ENCODE results near the gene LAG3.

LAG3 gene

DNA sequence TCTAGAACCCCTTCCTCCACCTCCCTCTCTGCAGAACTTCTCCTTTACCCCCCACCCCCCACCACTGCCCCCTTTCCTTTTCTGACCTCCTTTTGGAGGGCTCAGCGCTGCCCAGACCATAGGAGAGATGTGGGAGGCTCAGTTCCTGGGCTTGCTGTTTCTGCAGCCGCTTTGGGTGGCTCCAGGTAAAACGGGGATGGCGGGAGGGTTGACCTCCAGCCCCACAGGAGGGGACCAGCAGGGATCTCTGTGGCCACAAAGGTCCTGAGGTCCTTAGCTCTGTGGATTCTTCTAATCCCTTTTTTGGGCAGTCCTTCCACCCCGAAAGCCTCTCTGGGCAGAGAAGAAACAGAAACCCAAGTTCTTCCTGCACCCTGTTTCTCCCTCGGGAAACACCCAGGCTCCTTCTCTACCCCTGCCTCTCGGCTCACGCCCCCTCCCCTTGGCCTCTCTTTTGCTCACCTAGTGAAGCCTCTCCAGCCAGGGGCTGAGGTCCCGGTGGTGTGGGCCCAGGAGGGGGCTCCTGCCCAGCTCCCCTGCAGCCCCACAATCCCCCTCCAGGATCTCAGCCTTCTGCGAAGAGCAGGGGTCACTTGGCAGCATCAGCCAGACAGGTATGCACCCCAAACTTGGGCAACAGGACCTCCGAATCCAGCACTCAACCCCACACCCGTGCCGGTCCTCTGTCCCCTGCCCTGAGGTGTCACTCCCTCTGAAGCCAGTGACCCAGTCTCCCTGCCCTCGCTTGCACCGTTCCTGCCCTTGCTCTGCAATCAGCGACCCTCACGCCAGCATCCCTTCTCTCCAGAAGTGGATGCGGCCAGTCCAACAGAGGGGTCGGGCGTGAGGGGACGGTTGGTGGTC is 638 bp downstream of the LAG3 start:
- no peak for DNase-seq

DNA sequence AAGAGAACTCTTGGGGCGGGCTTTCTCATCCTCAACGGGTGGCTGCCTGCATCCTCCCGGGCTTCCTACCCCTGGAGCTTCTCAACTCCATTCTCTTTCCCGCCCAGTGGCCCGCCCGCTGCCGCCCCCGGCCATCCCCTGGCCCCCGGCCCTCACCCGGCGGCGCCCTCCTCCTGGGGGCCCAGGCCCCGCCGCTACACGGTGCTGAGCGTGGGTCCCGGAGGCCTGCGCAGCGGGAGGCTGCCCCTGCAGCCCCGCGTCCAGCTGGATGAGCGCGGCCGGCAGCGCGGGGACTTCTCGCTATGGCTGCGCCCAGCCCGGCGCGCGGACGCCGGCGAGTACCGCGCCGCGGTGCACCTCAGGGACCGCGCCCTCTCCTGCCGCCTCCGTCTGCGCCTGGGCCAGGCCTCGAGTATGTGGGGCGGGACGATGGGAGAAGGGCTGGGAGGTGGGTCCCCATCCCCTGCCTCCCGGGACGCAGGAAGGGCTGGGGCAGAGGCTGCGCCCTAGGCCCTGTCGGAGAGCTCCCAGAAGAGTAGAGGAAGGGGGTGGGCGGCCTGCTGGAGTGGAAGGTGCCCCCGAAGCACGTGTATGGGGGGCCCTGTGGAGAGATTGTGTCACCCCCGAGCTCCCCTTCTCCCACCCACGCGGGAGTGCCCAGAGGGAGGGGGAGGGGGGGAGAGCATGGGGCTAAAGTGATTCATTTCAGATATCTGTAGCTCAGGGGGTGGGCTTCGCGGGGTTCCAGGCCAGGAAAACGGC is 1.5 kb downstream of the LAG3 start:
- DNase-seq: no peak

DNA sequence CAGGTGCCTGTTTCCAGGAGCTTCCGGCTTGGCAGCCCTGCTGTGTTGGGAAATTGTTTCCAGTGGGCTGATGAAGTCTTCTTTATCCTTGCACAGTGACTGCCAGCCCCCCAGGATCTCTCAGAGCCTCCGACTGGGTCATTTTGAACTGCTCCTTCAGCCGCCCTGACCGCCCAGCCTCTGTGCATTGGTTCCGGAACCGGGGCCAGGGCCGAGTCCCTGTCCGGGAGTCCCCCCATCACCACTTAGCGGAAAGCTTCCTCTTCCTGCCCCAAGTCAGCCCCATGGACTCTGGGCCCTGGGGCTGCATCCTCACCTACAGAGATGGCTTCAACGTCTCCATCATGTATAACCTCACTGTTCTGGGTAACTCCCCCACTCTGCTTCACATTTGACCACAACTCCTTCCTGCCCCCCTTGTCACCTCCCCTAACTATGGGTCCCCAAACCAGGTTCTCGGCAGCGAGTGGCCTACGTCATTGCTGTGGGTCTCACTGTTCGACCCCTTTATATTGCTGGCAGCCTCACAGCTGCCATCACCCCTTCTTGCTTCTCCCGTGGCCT is 2.3 kb downstream of the LAG3 start:
- DNase-seq: no peak

DNA sequence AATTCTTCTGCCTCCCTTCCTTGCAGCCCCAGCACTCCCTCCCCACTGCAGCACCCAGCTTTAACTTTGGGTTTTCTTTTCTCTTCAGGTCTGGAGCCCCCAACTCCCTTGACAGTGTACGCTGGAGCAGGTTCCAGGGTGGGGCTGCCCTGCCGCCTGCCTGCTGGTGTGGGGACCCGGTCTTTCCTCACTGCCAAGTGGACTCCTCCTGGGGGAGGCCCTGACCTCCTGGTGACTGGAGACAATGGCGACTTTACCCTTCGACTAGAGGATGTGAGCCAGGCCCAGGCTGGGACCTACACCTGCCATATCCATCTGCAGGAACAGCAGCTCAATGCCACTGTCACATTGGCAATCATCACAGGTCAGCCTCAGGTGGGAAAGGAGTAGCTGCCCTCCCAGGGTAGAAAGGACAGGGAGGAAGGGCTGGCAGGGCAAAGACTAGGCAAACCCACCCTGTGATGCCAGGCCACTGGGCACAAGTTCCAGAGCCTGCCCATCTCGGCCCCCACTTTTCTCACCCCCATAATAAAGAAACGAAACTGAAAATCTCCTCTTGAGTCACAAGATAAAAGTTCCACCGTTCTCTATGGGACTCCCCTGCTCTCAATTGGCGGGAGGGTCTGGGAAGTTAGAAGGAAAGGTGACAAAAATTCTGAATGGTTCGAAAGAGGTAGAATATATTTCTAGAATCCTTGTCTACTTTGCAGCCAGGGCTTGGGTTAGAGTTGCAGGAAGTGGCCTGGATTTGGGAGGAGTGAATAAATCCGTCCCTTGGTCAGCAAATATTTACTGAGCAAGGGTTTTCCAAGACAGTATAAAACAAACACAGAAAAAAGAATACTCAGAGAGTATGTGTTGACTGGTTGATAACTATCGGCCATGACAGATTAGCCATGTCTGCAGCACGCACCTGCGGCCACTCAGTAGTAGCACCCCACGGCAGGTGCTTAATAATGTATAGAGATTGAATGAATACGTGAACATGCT is 3.2 kb downstream of the LAG3 start:
- DNase-seq: no peak

DNA sequence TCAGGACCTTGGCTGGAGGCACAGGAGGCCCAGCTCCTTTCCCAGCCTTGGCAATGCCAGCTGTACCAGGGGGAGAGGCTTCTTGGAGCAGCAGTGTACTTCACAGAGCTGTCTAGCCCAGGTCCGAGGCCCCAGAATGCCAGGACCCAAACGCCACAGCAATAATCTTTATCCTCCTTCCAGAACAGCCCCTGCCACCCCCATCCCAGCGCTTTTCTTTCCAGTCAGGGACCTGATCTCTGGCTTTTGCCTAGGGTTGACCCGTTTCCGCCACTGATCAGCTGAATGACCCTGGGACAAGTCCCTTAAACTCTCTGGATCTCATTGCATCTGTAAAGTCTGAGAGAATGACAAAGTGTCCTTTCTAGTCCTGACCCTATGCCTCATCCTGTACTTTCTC is 5.1 kb downstream of the LAG3 start:
- DNase-seq: no peak

DNA sequence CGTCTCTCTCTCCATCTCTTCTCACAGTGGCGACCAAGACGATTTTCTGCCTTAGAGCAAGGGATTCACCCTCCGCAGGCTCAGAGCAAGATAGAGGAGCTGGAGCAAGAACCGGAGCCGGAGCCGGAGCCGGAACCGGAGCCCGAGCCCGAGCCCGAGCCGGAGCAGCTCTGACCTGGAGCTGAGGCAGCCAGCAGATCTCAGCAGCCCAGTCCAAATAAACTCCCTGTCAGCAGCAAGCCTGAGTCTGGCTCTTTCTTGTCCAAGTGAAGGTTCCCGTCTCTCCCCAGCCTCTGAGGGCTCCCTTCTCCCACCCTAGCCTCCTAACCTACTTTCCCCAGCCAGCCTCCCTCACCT is 5.9 kb downstream of the LAG3 start:
- no peak for DNase-seq

DNA sequence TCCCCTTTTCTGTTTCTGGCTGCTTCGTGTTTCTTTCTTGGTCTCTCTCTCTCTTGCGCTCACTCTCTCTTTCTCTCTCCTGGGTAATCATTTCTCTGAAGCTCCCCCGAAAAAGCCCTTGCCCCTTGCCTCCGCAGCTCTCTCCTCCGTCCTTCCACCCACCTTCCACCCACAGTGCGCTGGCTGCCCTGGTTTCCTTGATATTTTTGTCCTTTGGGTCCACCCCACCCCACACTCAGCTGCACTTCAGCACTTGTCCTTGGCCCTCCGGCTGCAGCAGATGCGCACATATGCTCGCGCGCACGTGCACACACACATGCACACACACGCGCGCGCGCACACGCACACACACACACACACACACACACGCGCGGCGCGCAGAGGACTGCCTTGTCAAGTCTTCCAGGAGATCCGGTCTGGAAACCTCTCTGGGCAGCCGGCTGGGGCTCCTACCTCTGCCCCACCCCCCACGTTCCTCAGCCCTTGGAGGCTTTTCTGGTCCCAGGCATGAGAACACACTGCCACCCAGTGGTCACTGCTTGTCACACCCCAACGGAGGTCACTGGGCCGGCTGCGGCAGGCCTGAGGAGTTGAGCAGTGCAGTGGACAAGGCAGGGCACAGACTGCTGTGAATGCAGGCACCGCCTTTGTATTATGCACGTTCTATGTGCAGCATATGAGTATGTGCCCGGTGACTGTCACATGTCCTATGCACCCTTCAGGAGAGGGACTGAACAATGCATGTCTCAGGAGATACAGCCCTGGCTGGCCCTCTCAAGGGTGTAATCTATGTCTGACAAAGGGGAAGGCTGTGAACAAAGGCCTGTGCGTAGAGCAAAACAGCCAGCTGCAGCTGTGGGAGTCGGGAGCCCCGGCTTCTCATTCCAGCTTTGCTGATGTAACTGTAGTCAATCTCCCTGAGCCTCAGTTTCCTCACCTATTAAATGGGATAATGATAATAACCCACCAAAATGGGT is 6.5 kb downstream of the LAG3 start:
- peak; percentile 29 for DNase-seq

DNA sequence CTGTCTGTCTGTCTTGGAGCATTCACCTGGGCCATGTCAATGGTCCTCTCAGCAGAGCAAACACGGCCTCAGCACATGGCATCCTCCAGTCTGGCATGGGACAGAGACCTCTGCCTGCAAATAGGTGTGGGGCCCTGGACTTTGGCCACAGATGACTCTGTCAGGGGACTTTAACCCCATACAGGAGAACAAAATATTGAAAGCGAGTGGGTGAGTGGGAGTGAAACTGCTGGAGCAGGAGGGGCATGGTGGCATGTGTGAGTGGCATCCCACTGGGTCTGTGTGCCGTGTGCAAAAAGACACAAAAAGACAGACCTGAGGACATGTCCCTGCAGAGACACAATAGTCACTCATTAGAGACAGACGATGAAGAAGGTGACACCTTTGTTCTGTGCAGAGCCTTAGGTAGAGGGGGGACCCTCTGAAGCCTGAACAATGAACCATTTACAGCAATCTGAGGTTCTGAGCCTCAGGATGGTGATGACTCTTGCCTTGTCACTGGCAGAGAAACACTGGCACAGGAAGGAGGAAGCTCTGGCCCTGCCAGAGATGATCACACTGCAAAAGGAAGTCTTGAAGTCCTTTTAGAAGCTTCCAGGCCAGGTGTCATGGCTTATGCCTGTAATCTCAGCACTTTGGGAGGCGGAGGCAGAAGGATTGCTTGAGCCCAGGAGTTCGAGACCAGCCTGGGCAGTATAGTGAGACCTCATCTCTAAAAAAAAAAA is 7.5 kb downstream of the LAG3 start:
- no peak for DNase-seq

DNA sequence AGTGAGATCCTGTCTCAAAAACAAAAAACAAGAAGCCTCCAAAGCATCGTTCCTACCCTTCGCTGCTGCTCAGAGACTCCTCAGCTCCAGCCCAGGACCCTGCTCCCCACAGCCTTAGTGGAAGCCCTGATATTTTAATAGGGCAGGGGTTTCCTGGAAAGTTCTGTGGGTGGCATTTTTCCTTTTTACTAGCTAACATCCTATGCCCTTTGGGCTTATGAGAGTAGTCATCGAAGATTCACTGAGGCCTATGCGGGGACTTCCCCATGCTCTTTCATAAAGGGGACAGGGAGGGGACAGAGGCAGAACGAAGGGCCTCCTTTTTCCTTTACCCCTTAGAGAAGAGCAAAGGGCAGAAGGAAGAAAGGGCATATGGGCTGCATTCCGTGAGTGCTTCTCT is 8.3 kb downstream of the LAG3 start:
- DNase-seq: no peak

DNA sequence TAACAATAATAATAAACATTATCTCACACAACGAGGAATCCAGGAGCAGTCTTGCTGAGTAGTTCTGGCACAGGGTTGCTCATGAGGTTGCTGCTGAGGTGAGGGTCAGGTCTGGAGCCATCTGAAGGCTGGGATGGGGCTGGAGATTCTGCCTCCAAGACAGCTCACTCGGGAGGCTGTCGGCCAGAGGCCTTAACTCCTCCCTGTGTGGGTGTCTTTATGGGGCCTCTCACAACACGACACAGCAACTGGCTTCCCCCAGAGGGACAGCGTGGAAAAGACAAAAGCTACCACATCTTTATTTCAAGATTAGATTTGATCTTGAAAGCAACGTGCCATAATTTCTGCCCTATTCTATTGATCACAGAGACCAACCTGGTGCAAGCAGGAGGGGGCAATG is 9.8 kb downstream of the LAG3 start:
- DNase-seq: no peak

DNA sequence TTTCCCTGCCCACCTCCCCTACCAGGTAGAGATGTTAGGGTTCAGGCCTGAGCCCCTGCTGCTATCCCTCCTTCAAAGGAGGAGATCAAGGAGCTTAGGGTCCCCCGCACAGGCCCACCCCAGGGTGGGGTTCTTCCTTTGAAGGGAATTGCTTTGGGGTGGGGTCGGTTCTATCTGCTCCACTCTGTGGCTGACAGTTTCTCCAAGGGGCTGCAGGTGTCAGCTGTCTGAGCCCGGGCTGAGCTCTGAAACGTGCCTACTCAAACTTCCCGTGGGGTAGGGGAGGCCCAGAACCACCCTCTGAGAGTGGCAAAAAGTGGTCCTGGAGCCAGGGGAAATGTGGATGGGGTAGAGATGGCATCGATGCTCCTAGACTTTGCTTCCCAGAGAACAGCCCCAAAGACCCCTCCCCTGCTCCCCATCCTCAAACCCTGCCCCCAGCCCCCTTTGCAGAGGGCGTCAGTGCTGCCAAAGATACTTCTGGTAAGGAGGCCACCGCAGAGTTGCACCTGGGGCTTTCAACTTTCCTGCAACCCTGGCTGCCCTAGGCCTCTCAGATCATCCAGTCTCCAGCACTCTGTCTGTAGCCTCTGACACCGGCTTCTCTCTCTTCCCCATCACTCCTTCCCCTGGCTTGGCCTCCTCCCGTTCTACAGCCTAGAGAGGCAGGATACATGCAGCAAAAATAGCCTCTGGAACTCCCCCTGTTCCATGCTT is 10.7 kb downstream of the LAG3 start:
- DNase-seq: no peak

DNA sequence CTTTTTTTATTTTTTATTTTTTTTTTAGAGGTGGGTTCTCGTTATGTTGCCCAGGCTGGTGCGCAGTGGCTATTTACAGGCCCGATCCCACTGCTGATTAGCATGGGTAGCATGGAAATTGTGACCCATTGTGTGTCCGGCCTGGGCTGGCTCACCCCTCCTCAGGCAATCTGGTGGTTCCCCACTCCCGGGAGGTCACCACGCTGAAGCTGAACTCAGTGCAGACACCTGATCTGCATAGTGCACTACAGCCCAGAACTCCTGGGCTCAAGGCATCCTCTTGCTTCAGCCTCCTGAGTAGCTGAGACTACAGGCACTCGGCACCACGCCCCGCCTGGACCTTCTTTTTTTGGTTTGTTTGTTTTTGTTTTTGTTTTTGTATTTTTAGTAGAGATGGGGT is 11.5 kb downstream of the LAG3 start:
- DNase-seq: no peak

DNA sequence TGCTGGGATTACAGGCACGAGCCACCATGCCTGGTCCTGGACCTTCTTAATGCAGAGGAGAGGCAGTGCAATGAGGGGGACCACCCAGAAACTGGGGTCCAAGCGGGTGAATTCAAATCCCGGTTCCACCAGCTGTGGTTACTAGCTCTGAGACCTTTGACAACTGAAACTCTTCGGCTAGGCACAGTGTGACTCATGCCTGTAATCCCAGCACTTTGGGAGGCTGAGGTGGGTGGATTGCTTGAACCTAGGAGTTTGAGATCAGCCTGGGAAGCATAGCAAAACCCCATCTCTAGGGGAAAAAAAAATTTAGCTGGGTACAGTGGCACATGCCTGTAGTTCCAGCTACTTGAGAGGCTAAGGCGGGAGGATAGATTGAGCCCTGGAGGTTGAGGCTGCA is 12.0 kb downstream of the LAG3 start:
- DNase-seq: no peak

DNA sequence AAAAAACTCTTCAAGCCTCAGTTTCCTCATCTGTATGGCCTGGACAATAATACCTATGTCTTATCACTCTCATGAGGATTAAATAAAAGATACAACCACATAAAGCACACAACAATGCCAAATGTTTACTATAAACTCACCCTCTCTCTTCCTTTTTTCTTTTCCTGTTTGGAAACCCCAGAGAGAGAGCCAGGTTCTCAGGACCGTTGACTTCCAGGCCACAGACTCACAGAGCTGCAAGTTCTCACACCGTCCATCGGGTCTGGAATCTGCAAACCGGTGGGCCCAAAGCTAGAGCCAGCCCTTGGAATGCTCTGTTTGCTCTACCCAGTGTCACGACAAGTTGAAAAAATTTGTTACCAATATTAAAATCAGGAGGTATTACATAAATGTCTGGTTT is 12.4 kb downstream of the LAG3 start:
- no peak for DNase-seq

DNA sequence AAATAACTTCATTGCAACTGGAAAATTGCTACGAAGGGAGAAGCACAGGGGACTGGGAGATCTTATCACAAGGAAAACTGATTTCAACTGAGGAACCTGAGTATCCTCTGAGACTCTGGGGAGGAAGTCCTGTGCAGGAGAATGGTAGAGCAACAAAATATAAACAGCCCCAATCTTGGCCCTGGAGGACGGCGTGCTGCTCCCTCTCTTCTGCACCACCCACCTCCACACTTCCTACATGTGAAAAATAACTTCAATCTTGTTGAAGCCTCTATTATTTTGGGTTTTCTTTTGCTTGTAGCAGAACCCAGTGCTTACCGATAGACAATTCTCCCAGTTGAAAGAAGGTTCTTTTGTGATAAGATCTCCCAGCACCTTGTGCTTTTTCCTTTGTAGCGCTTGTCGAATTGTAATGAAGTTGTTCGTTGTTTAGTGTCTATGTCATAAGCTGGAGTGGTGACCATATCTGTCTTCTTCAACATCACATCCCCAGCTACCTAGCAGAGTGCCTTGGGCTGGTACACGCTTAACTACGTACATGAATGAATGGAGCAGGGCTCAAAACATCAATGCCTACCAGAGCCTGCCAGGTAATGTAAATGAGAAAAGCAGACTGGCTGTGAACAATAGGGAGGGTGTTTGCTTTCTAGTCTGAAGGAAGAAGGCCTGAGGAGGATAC is 14.2 kb downstream of the LAG3 start:
- no peak for DNase-seq

DNA sequence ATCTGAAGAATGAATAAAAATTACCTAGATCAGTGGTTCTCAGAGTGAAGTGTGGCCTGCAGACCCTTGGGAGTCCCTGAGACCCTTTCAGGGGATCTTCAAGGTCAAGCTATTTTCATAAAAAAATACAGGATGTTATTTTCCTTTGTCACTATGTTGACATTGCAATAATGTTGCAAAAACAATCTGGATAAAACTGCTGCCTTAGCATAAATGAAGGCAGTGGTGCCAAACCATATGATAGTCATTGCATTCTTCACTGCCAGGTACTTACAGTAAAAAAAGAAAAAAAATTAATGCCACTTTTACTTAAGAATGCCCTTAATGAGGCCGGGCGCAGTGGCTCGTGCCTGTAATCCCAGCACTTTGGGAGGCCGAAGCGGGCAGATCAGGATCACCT is 15.0 kb downstream of the LAG3 start:
- DNase-seq: no peak

DNA sequence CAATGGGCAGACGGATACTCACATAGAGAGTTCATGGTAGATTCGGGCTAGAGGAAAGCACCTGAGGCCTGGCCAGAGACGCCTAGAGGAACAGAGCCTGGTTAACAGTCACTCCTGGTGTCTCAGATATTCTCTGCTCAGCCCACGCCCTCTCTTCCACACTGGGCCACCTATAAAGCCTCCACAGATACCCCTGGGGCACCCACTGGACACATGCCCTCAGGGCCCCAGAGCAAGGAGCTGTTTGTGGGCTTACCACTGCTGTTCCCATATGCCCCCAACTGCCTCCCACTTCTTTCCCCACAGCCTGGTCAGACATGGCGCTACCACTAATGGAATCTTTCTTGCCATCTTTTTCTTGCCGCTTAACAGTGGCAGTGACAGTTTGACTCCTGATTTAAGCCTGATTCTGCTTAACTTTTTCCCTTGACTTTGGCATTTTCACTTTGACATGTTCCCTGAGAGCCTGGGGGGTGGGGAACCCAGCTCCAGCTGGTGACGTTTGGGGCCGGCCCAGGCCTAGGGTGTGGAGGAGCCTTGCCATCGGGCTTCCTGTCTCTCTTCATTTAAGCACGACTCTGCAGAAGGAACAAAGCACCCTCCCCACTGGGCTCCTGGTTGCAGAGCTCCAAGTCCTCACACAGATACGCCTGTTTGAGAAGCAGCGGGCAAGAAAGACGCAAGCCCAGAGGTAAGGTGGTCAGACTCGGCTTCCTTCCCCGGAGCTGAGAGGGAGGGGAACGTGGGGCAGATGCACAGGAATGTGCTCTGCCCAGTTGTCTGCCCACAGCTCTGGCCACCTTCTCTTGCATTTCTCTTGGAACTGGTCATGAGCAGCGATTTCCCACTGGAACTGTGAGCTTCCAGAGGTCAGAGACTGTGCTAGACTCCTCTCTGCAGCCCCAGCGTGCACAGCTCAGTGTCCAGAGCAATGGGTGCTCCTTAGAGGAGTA is 16.9 kb downstream of the LAG3 start, which contains the start of gene CD4:
Gene CD4 (plus strand): TSS at position 557 of the 953 bp plus-strand sequence. CDS start 10,611 bp downstream, outside the sequence.
- DNase-seq: no peak

DNA sequence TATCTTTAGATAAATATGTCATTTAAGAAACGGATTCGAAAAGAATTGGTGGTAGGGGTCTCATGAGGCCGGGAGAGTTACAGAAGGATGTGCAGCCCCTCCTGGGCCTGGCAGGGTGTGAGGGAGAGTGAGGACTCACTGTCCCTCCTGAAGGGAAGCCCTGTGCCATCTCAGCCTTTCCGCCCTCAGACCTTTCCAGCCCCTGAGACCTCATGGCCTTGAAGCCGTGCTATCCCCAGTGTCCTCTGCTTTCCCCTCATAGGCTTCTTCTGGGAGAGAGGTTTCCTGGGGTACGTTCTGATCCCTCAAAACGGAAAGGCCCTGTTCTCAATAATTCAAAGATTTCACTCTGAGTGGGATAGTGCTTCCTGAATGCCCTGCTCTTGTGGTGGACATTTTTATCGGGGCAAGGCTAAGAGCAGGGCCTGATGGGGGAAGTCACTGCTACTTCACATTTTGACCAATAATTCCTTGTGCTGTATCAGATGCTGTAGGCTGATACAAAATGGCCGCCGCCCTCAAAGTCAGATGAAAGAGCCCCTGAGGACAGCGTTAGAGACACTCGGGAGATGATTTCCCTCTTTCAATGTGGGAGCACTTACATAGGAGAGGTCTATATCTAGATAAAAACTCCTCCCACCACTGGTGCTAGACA is 18.3 kb downstream of the LAG3 start:
- no peak for DNase-seq
